H1 (cell line): ENCODE data around the gene DMXL1.

Source experiments
- CTBP2 ChIP-seq: IDR thresholded peaks from 2 replicates; pipeline ENCODE4 v1.7.0; 2011; ENCODE audit warnings: borderline replicate concordance, mild to moderate bottlenecking, moderate library complexity, mixed read lengths, low read length; ENCODE audit not compliant: insufficient read depth, insufficient read length
- CTCF ChIP-seq, 3 experiments: IDR thresholded peaks; 1 replicate in 2 of 3; 2 replicates in 1 of 3; pipeline versions ENCODE4 v1.5.1 to v1.6.1; 2011; ENCODE audit warnings: low read length in 3 of 3, mild to moderate bottlenecking in 3 of 3, inconsistent platforms in 2 of 3, low read depth in 1 of 3, moderate library complexity in 1 of 3; ENCODE audit not compliant: insufficient read depth in 1 of 3; ENCODE audit errors: control extremely low read depth in 1 of 3
- E2F6 ChIP-seq: IDR thresholded peaks from 2 replicates; pipeline ENCODE4 v1.6.1; 2012; ENCODE audit warnings: inconsistent platforms
- EP300 ChIP-seq, 2 experiments: IDR thresholded peaks; 1 replicate in 1 of 2; 2 replicates in 1 of 2; pipeline ENCODE4 v1.6.1; 2011 to 2012; ENCODE audit warnings: low read depth in 2 of 2, low read length in 2 of 2, mild to moderate bottlenecking in 2 of 2, borderline replicate concordance in 1 of 2, inconsistent platforms in 1 of 2, moderate library complexity in 1 of 2
- HDAC6 ChIP-seq: IDR thresholded peaks from one replicate; pipeline ENCODE4 v1.7.1; 2012; ENCODE audit warnings: low read depth, mild to moderate bottlenecking, inconsistent platforms, low read length, moderate library complexity
- JUN ChIP-seq: IDR thresholded peaks from 2 replicates; pipeline ENCODE4 v1.6.1; 2011; ENCODE audit warnings: low read depth, mild to moderate bottlenecking, improper control_type of control experiment, low read length
- NRF1 ChIP-seq: IDR thresholded peaks from 2 replicates; pipeline ENCODE4 v1.6.1; 2011; ENCODE audit warnings: mild to moderate bottlenecking, low read depth, low read length, improper control_type of control experiment
- POLR2A ChIP-seq, 2 experiments: IDR thresholded peaks; 1 replicate in 1 of 2; 2 replicates in 1 of 2; pipeline ENCODE4 v1.6.1; 2011; ENCODE audit warnings: low read depth in 2 of 2, low read length in 2 of 2, mild to moderate bottlenecking in 2 of 2; ENCODE audit errors: control extremely low read depth in 1 of 2

GRCh38 chr5:119291877-119292276 is 221.0 kb downstream of the DMXL1 start:
- TF ChIP-seq CTBP2, result no peak
- no peak for TF ChIP-seq EP300 (IDR thresholded peaks at IDR 0.05; ENCODE audit: borderline replicate concordance in 1 of 2, low read depth in 2 of 2, low read length in 2 of 2)
- no peak for TF ChIP-seq CTCF (IDR thresholded peaks at IDR 0.05; ENCODE audit: control extremely low read depth in 1 of 3, insufficient read depth in 1 of 3, low read depth in 1 of 3, low read length in 3 of 3)
- TF ChIP-seq HDAC6, result no peak
- no peak for TF ChIP-seq E2F6
- no peak for TF ChIP-seq NRF1
- no peak for TF ChIP-seq POLR2A (IDR thresholded peaks at IDR 0.05; ENCODE audit: control extremely low read depth in 1 of 2, low read depth in 2 of 2, low read length in 2 of 2)
- TF ChIP-seq JUN, result no peak
